ENCODE results near the gene KBTBD2.
"Not testable (repeated sequence)": the region's sequence is repeated elsewhere in the genome, so short reads cannot be mapped to it uniquely, and the experiment has no call there.

KBTBD2 gene

DNA sequence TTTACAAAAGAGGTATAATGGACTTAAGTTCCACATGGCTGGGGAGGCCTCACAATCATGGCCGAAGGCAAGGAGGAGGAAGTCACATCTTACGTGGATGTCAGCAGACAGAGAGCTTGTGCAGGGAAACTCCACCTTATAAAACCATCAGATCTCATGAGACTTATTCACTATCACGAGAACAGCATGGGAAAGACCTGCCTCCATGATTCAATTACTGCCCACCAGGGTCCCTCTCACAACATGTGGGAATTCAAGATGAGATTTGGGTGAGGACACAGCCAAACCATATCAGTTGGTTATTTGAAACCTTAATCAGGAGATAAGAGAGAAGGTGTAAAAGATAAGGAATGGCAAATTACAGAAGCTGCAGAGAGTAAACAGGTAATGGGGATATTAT is 40.9 kb downstream of the KBTBD2 start:
- not testable (repeated sequence) for DNase-seq

GRCh38 chr7:32848655-32849054 is 42.9 kb downstream of the KBTBD2 start:
- not testable (repeated sequence) for DNase-seq

GRCh38 chr7:32846630-32847225 is 44.8 kb downstream of the KBTBD2 start:
- peak; percentile 89 to 92 for DNase-seq

- not testable (repeated sequence) for DNase-seq
These were observed 46.8 kb downstream of the KBTBD2 start for GRCh38 chr7:32844748-32845147.

DNA sequence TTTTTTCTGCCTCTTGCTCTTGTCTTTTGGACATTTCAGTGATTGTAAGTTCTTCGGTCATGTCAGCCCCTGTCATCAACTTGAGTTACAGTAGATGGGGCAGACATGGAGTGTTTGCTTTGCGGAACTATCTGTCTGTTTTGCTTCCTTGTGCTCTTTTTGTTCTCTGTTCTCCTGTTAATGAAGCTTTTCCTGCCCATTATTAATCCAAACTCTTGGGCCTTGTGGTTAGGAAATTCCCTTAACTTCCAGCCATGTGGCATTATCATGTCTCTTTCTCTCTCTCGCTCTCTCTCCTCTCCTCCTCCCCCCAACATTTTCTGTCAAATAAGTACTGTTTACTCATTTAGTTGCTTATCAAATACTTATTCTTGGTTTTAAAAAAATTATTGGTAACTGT is 47.8 kb downstream of the KBTBD2 start:
- not testable (repeated sequence) for DNase-seq

GRCh38 chr7:32839846-32840245 is 51.7 kb downstream of the KBTBD2 start:
- DNase-seq: not testable (repeated sequence)

GRCh38 chr7:32828996-32829752 is 62.4 kb downstream of the KBTBD2 start:
- not testable (repeated sequence) for DNase-seq

Data from activated CD4-positive, alpha-beta T cell treated with anti-CD3 and anti-CD28 coated beads, Interleukin-2, amount 50 U/mL, for 4 hours (primary cell).